NT2/D1 (cell line): Measurements from ENCODE around the gene MAGI1.

ENCODE experiments used
- SUZ12 ChIP-seq: IDR thresholded peaks from 2 replicates; pipeline ENCODE4 v1.6.1; 2011; ENCODE audit not compliant: insufficient read length, insufficient read depth; ENCODE audit errors: extremely low read depth
- YY1 ChIP-seq: IDR thresholded peaks from 2 replicates; pipeline ENCODE4 v1.6.1; 2011; ENCODE audit not compliant: insufficient read length, insufficient read depth
- ZNF274 ChIP-seq: IDR thresholded peaks from 2 replicates; pipeline ENCODE4 v1.6.1; 2011; ENCODE audit warnings: mild to moderate bottlenecking, low read depth, low read length

DNA sequence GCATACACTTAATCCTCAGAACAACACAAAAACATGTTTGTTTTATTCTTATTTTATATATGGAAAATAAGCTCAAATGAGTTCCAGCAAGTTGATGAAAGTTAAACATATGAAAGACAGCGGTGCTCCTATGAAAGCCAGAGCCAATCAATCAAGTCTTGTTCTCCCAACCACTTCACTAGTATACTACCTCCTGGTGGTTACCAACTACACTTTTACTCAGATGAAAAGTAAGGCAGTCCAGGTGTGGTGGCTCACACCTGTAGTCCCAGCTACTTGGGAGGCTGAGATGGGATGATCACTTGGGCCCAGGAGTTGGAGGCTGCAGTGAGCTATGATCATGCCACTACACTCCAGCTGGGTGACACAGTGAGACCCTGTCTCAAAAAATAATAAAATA lies 66.0 kb downstream of the MAGI1 start:
- TF ChIP-seq ZNF274 (no peak), YY1 (no peak), SUZ12 (no peak)
